ENCODE results near the gene SORL1. TPM values are rescaled to one million over a fixed set of nuclear protein-coding genes. Genes with fewer than 3 reads are reported as not detected.

SORL1 gene
- total RNA-seq, 1 donor from 2014 or later, result 46.0 TPM

- no peaks in the 10 kb centered on the region for H3K9me3 ChIP-seq (ENCODE audit: low read depth)
- H3K9ac ChIP-seq, result no peak overlapping the region
- TF ChIP-seq EZH2phosphoT487 (IDR thresholded peaks at IDR 0.05) (no peak), EZH2 (IDR thresholded peaks at IDR 0.05) (no peak)
- TF ChIP-seq, protein P1, sequence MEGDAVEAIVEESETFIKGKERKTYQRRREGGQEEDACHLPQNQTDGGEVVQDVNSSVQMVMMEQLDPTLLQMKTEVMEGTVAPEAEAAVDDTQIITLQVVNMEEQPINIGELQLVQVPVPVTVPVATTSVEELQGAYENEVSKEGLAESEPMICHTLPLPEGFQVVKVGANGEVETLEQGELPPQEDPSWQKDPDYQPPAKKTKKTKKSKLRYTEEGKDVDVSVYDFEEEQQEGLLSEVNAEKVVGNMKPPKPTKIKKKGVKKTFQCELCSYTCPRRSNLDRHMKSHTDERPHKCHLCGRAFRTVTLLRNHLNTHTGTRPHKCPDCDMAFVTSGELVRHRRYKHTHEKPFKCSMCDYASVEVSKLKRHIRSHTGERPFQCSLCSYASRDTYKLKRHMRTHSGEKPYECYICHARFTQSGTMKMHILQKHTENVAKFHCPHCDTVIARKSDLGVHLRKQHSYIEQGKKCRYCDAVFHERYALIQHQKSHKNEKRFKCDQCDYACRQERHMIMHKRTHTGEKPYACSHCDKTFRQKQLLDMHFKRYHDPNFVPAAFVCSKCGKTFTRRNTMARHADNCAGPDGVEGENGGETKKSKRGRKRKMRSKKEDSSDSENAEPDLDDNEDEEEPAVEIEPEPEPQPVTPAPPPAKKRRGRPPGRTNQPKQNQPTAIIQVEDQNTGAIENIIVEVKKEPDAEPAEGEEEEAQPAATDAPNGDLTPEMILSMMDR (IDR thresholded peaks at IDR 0.05), result no peak
- H4K20me1 ChIP-seq (ENCODE audit: low read depth), result no peaks in the 10 kb centered on the region
- H3K4me1 ChIP-seq, result peaks cover 23% of the 10 kb centered on the region
- no peaks in the 10 kb centered on the region for H3K79me2 ChIP-seq (ENCODE audit: low read depth)
- Mint-ChIP-seq H3K4me3 (no peak overlapping the region), H3K27ac (no peak overlapping the region), H3K9me3 (no peaks in the 10 kb centered on the region), H3K36me3 (no peaks in the 10 kb centered on the region), H3K27me3 (ENCODE audit: insufficient read depth, low read depth) (no peaks in the 10 kb centered on the region), H3K4me1 (peaks cover 19% of the 10 kb centered on the region)
- no peak overlapping the region for H3K4me3 ChIP-seq
- H3K36me3 ChIP-seq, result no peaks in the 10 kb centered on the region
- no peak overlapping the region for H2AFZ ChIP-seq (replicated peaks)
- H3K27me3 ChIP-seq, result no peaks in the 10 kb centered on the region
- no peaks in the 10 kb centered on the region for H3F3A ChIP-seq (ENCODE audit: low read depth)
- no peak overlapping the region for H3K4me2 ChIP-seq
- H3K27ac ChIP-seq, result no peak overlapping the region
- DNase-seq (ENCODE audit: low spot score), result no peak
Observed at GRCh38 chr11:121547574-121547973, 95.5 kb downstream of the SORL1 start.

- Histone ChIP-seq H3K9ac (no peak overlapping the region), H3F3A (ENCODE audit: low read depth) (peaks cover 6% of the 10 kb centered on the region), H3K4me1 (peaks cover 38% of the 10 kb centered on the region), H3K79me2 (ENCODE audit: low read depth) (no peaks in the 10 kb centered on the region), H3K9me3 (ENCODE audit: low read depth) (no peaks in the 10 kb centered on the region), H3K4me3 (no peak overlapping the region), H3K4me2 (no peak overlapping the region), H3K27me3 (no peaks in the 10 kb centered on the region), H2AFZ (replicated peaks) (no peak overlapping the region), H3K27ac (no peak overlapping the region), H3K36me3 (no peaks in the 10 kb centered on the region), H4K20me1 (ENCODE audit: low read depth) (no peaks in the 10 kb centered on the region)
- H3K36me3 Mint-ChIP-seq, result no peaks in the 10 kb centered on the region
- no peak overlapping the region for H3K27ac Mint-ChIP-seq
- H3K4me1 Mint-ChIP-seq, result peaks cover 32% of the 10 kb centered on the region
- no peak for DNase-seq (ENCODE audit: low spot score)
- H3K4me3 Mint-ChIP-seq, result no peak overlapping the region
- no peaks in the 10 kb centered on the region for H3K9me3 Mint-ChIP-seq
- H3K27me3 Mint-ChIP-seq (ENCODE audit: insufficient read depth, low read depth), result no peaks in the 10 kb centered on the region
- TF ChIP-seq EZH2 (IDR thresholded peaks at IDR 0.05), result no peak
- TF ChIP-seq EZH2phosphoT487 (IDR thresholded peaks at IDR 0.05), result no peak
- TF ChIP-seq, protein P1 (IDR thresholded peaks at IDR 0.05), result no peak
Observed at GRCh38 chr11:121550247-121551030, 98.3 kb downstream of the SORL1 start.

- Mint-ChIP-seq H3K36me3 (no peaks in the 10 kb centered on the region), H3K9me3 (no peaks in the 10 kb centered on the region), H3K4me1 (peaks cover 35% of the 10 kb centered on the region), H3K27me3 (ENCODE audit: insufficient read depth, low read depth) (no peaks in the 10 kb centered on the region), H3K4me3 (no peak overlapping the region), H3K27ac (no peak overlapping the region)
- Histone ChIP-seq H3K9ac (no peak overlapping the region), H3K4me1 (peaks cover 41% of the 10 kb centered on the region), H3K4me3 (no peak overlapping the region), H3F3A (ENCODE audit: low read depth) (peaks cover 6% of the 10 kb centered on the region), H3K27ac (no peak overlapping the region), H4K20me1 (ENCODE audit: low read depth) (no peaks in the 10 kb centered on the region), H3K79me2 (ENCODE audit: low read depth) (no peaks in the 10 kb centered on the region), H2AFZ (replicated peaks) (no peak overlapping the region), H3K9me3 (ENCODE audit: low read depth) (no peaks in the 10 kb centered on the region), H3K36me3 (no peaks in the 10 kb centered on the region), H3K27me3 (no peaks in the 10 kb centered on the region), H3K4me2 (no peak overlapping the region)
- TF ChIP-seq, protein P1 (IDR thresholded peaks at IDR 0.05), result no peak
- TF ChIP-seq EZH2 (IDR thresholded peaks at IDR 0.05), result no peak
- no peak for TF ChIP-seq EZH2phosphoT487 (IDR thresholded peaks at IDR 0.05)
- DNase-seq (ENCODE audit: low spot score), result no peak
Observed at GRCh38 chr11:121551463-121551862, 99.3 kb downstream of the SORL1 start.
